A549 (cell line): ENCODE data around the gene ADGRG2. TPM values are rescaled to one million over a fixed set of nuclear protein-coding genes. Genes with fewer than 3 reads are reported as not detected.

ENCODE experiments used
- ATAC-seq, 2 experiments: fragments of 200-7000 bp in 1 of 2; fragments of >200 bp in 1 of 2; cut with Nextera tagmentation in 1 of 2; cut with Tn5 transposase in 1 of 2; 3 replicates each; pipeline versions ENCODE4 v1.8.0 to v1.9.1; 2018 to 2020; ENCODE audit warnings: mild to moderate bottlenecking in 1 of 2, moderate library complexity in 1 of 2
- CTCF ChIA-PET: fragments of 300-600 bp; sonication (Branson Sonifier 250); formaldehyde crosslinking; extraction: SDS; loops from one replicate; lab custom pipeline; 2021; ENCODE audit warnings: antibody characterized with exemption, inconsistent platforms; lab: Yijun Ruan, JAX
- POLR2A ChIA-PET: fragments of 350-600 bp; formaldehyde crosslinking; extraction: SDS; loops from one replicate; lab custom pipeline; 2021; ENCODE audit warnings: antibody characterized with exemption, inconsistent platforms; lab: Yijun Ruan, JAX
- DNase-seq, 2 experiments: peaks; one replicate each; pipeline versions ENCODE4 v3.0.0 to v3.0.0-alpha.2; 2011 to 2016; ENCODE audit warnings: low read depth in 1 of 2, low spot score in 1 of 2
- FAIRE-seq: peaks from 2 replicates; lab custom pipeline; 2011; peaks lifted over from hg19 to GRCh38; lab: Jason Lieb, UNC
- H3K27ac ChIP-seq, 2 experiments: fragments of >200 bp; sonication (Bioruptor Twin); formaldehyde crosslinking; 3 replicates each; pipeline ENCODE4 v1.5.1; 2016 to 2017
- H3K4me1 ChIP-seq: fragments of >200 bp; sonication (Bioruptor Twin); formaldehyde crosslinking; 3 replicates; pipeline ENCODE4 v1.6.1; 2016
- H3K4me2 ChIP-seq: fragments of >200 bp; sonication (Bioruptor Twin); formaldehyde crosslinking; 3 replicates; pipeline ENCODE4 v1.6.1; 2016
- H3K4me3 ChIP-seq: fragments of >200 bp; sonication (Bioruptor Twin); formaldehyde crosslinking; 3 replicates; pipeline ENCODE4 v1.5.1; 2016
- H3K9me3 ChIP-seq: fragments of >200 bp; sonication (Bioruptor Twin); formaldehyde crosslinking; 3 replicates; pipeline ENCODE4 v1.6.1; 2016
- ATOH8 ChIP-seq: fragments of 250-450 bp; sonication (Bioruptor Pico); IDR thresholded peaks from 2 replicates; pipeline ENCODE4 v1.5.0; 2020; ENCODE audit warnings: low read depth, mild to moderate bottlenecking, moderate library complexity
- BCL3 ChIP-seq: fragments of >200 bp; sonication (Bioruptor Twin); formaldehyde crosslinking; IDR thresholded peaks from 3 replicates; pipeline ENCODE4 v1.6.1; 2016
- CBX2 ChIP-seq: fragments of 200-600 bp; sonication (generic); IDR thresholded peaks from 2 replicates; pipeline ENCODE4 v1.6.1; 2016; ENCODE audit warnings: low read depth, mild to moderate bottlenecking, borderline replicate concordance
- CHD2 ChIP-seq: fragments of 150-350 bp; IDR thresholded peaks from 2 replicates; pipeline ENCODE4 v1.6.1; 2014; ENCODE audit warnings: low read length; ENCODE audit not compliant: partially characterized antibody
- CHD4 ChIP-seq: fragments of 200-600 bp; sonication (generic); IDR thresholded peaks from 2 replicates; pipeline ENCODE4 v1.6.1; 2016; ENCODE audit warnings: antibody characterized with exemption, mild to moderate bottlenecking, borderline replicate concordance
- EHF ChIP-seq: fragments of 250-450 bp; sonication (Bioruptor Pico); IDR thresholded peaks from 2 replicates; pipeline ENCODE4 v1.5.0; 2020; ENCODE audit warnings: mild to moderate bottlenecking
- EHMT2 ChIP-seq: fragments of 200-600 bp; sonication (generic); IDR thresholded peaks from 2 replicates; pipeline ENCODE4 v1.6.1; 2016; ENCODE audit warnings: antibody characterized with exemption, low read depth, mild to moderate bottlenecking, moderate library complexity
- ELK1 ChIP-seq: fragments of 150-350 bp; IDR thresholded peaks from 2 replicates; pipeline ENCODE4 v1.6.1; 2014; ENCODE audit warnings: low read depth, mild to moderate bottlenecking, low read length
- EP300 ChIP-seq, 2 experiments: fragments of >200 bp; sonication (Bioruptor Twin); formaldehyde crosslinking; IDR thresholded peaks; 2 replicates in 1 of 2; 3 replicates in 1 of 2; pipeline ENCODE4 v1.6.1; 2016 to 2017
- FOSB ChIP-seq: fragments of 250-450 bp; sonication (Bioruptor Pico); IDR thresholded peaks from 2 replicates; pipeline ENCODE4 v1.5.0; 2020; ENCODE audit warnings: mild to moderate bottlenecking, moderate library complexity
- HDAC2 ChIP-seq: fragments of 200-600 bp; sonication (generic); IDR thresholded peaks from 2 replicates; pipeline ENCODE4 v1.6.1; 2016
- HES2 ChIP-seq: fragments of >200 bp; sonication (Bioruptor Twin); formaldehyde crosslinking; IDR thresholded peaks from 2 replicates; pipeline ENCODE4 v1.6.1; 2016
- HOXA7 ChIP-seq: fragments of 250-450 bp; sonication (Bioruptor Pico); IDR thresholded peaks from 2 replicates; pipeline ENCODE4 v1.5.0; 2020; ENCODE audit warnings: mild to moderate bottlenecking, moderate library complexity
- HOXB13 ChIP-seq: fragments of 250-450 bp; sonication (Bioruptor Pico); IDR thresholded peaks from 2 replicates; pipeline ENCODE4 v1.5.0; 2020; ENCODE audit warnings: low read depth, mild to moderate bottlenecking, moderate library complexity
- HOXB5 ChIP-seq: fragments of 250-450 bp; sonication (Bioruptor Pico); IDR thresholded peaks from 2 replicates; pipeline ENCODE4 v1.5.0; 2020; ENCODE audit warnings: mild to moderate bottlenecking, moderate library complexity
- KDM1A ChIP-seq: fragments of 200-600 bp; sonication (generic); IDR thresholded peaks from 2 replicates; pipeline ENCODE4 v1.6.1; 2016; ENCODE audit warnings: low read depth, mild to moderate bottlenecking
- MAFK ChIP-seq: fragments of 450-650 bp; IDR thresholded peaks from 2 replicates; pipeline ENCODE4 v1.6.1; 2014; ENCODE audit not compliant: partially characterized antibody
- MAZ ChIP-seq: fragments of 150-350 bp; IDR thresholded peaks from 2 replicates; pipeline ENCODE4 v1.6.1; 2014; ENCODE audit warnings: antibody characterized with exemption, low read depth, low read length, borderline replicate concordance
- MYC ChIP-seq: IDR thresholded peaks from 2 replicates; pipeline ENCODE4 v1.6.1; 2012; ENCODE audit warnings: mild to moderate bottlenecking, inconsistent platforms, low read length, improper control_type of control experiment, borderline replicate concordance
- SMC3 ChIP-seq: fragments of >200 bp; sonication (Bioruptor Twin); formaldehyde crosslinking; IDR thresholded peaks from 3 replicates; pipeline ENCODE4 v1.6.1; 2018; ENCODE audit warnings: inconsistent platforms
- TFCP2L1 ChIP-seq: fragments of 250-450 bp; sonication (Bioruptor Pico); IDR thresholded peaks from 2 replicates; pipeline ENCODE4 v1.5.0; 2021; ENCODE audit warnings: mild to moderate bottlenecking
- TP53 ChIP-seq: fragments of 250-450 bp; sonication (Bioruptor Pico); IDR thresholded peaks from 2 replicates; pipeline ENCODE4 v1.5.0; 2021; ENCODE audit warnings: mild to moderate bottlenecking, moderate library complexity
- USF2 ChIP-seq: fragments of 450-650 bp; IDR thresholded peaks from 2 replicates; pipeline ENCODE4 v1.6.1; 2014; ENCODE audit warnings: antibody characterized with exemption
- ZNF302 ChIP-seq: fragments of 250-450 bp; sonication (Bioruptor Pico); IDR thresholded peaks from 2 replicates; pipeline ENCODE4 v1.9.0; 2021; ENCODE audit warnings: inconsistent platforms, mild to moderate bottlenecking, moderate library complexity
- ZSCAN20 ChIP-seq: fragments of 250-450 bp; sonication (Bioruptor Pico); IDR thresholded peaks from 2 replicates; pipeline ENCODE4 v1.8.0; 2022; ENCODE audit warnings: mild to moderate bottlenecking, moderate library complexity
- WGBS: methylation state at CpG from one replicate; pipeline ENCODE4 v1.1.6; 2017; ENCODE audit errors: missing lambda C conversion rate; 5-methylcytosine and 5-hydroxymethylcytosine counted together
- polyA plus RNA-seq, 4 experiments: library from polyadenylated mRNA; depleted of rRNA in 3 of 4; stranded (reverse); fragments of >200 nt; fragmentation: RNase III in 1 of 4; extraction: RNeasy Plus Mini Kit Qiagen cat#74134 plus additional on column Dnase treatment in 1 of 4; gene quantifications; 2 replicates in 3 of 4; 3 replicates in 1 of 4; pipeline ENCODE4 v1.2.3, GENCODE V29; 2011 to 2017

The ADGRG2 gene
- polyA plus RNA-seq, 2 of the 4 experiments (the other 2 are of a cell fraction) = 5.2 to 10.3 TPM

- H3K27ac ChIP-seq = no peak overlapping the region
- no peak overlapping the region for H3K4me3 ChIP-seq
- WGBS = 64% methylated on average over 6 of the region's 6 CpGs
- no peak for DNase-seq
- no peaks in the 10 kb centered on the region for H3K9me3 ChIP-seq
- ATAC-seq = no peak
- CTCF ChIA-PET = interaction anchor here (1.0 to 3.0 kb wide), 2 partner anchors 11 to 12 kb away, joined by 4 to 12 read pairs; no protein-coding TSS in a partner anchor
- no peak for TF ChIP-seq KDM1A
- TF ChIP-seq CBX2 = no peak
- TF ChIP-seq TFCP2L1 (CRISPR knock-in tag) = no peak
- TF ChIP-seq TP53 = no peak
- no peak for TF ChIP-seq HES2
- TF ChIP-seq MYC = no peak
- no peak for TF ChIP-seq MAFK
- TF ChIP-seq MAZ = no peak
- TF ChIP-seq, all 56 proteins: peak for 0
- peak; percentile 74 for FAIRE-seq
- POLR2A ChIA-PET = no interaction called here
- Histone ChIP-seq H3K4me1 (peaks cover 8% of the 10 kb centered on the region; the same call in 1 of the 3 replicates), H3K4me2 (no peak overlapping the region)
Measured at GRCh38 chrX:19028560-19028959, 93.7 kb downstream of the ADGRG2 start.

- no peak for TF ChIP-seq ELK1
- TF ChIP-seq HDAC2 = no peak
- no peak for TF ChIP-seq HOXB13 (CRISPR knock-in tag)
- TF ChIP-seq ZSCAN20 (CRISPR knock-in tag) = no peak
- no peak for TF ChIP-seq FOSB
- TF ChIP-seq HOXB5 = no peak
- H3K9me3 ChIP-seq = no peaks in the 10 kb centered on the region
- POLR2A ChIA-PET = no interaction called here
- H3K4me2 ChIP-seq = no peak overlapping the region
- H3K4me3 ChIP-seq = no peak overlapping the region
- no peaks in the 10 kb centered on the region for H3K4me1 ChIP-seq
- CTCF ChIA-PET = interaction anchor here (0.6 to 1.8 kb wide), 6 partner anchors 16 to 1348 kb away, joined by 3 to 6 read pairs (median 4); partner anchors contain the start of gene ADGRG2
- ATAC-seq (no peak), DNase-seq (no peak), FAIRE-seq (no peak)
- no peak overlapping the region for H3K27ac ChIP-seq
- 72% methylated on average over 4 of the region's 4 CpGs for WGBS
Measured at GRCh38 chrX:19024366-19024765, 97.9 kb downstream of the ADGRG2 start.

- WGBS = 91% methylated on average over 2 of the region's 2 CpGs
- FAIRE-seq (no peak), ATAC-seq (no peak)
- POLR2A ChIA-PET = no interaction called here
- no peak overlapping the region for H3K4me3 ChIP-seq
- TF ChIP-seq BCL3 (no peak), MAZ (no peak), EHMT2 (no peak), CHD2 (no peak), MYC (no peak), EHF (no peak), EP300 (IDR thresholded peaks at IDR 0.05) (no peak), SMC3 (no peak), ATOH8 (no peak), USF2 (no peak), HOXA7 (CRISPR knock-in tag) (no peak), KDM1A (no peak), ZNF302 (CRISPR knock-in tag) (no peak), CHD4 (no peak)
- TF ChIP-seq, all 56 proteins: peak for 0
- Histone ChIP-seq H3K27ac (no peak overlapping the region), H3K4me1 (peaks cover 5% of the 10 kb centered on the region; the same call in 1 of the 3 replicates), H3K9me3 (no peaks in the 10 kb centered on the region), H3K4me2 (no peak overlapping the region)
- no peak for DNase-seq
- CTCF ChIA-PET = interaction anchor here (1.2 to 5.3 kb wide), 2 partner anchors 88 to 313 kb away, joined by 3 to 49 read pairs; no protein-coding TSS in a partner anchor
Measured at GRCh38 chrX:19019996-19020395, 102.3 kb downstream of the ADGRG2 start.
